GM10266 (cell line): Measurements from ENCODE around the gene GGA2.
A peak's percentile ranks its signal among the peaks of the same experiment; 100 is the strongest.
"Not testable (repeated sequence)": the region's sequence is repeated elsewhere in the genome, so short reads cannot be mapped to it uniquely, and the experiment has no call there.

Source experiments
- DNase-seq: peaks from one replicate; pipeline ENCODE4 v3.0.0; 2012; ENCODE audit errors: extremely low spot score
- CTCF ChIP-seq: IDR thresholded peaks from 2 replicates; pipeline ENCODE4 v1.5.1; 2012; ENCODE audit warnings: mild to moderate bottlenecking, low read depth; ENCODE audit not compliant: control insufficient read depth, insufficient read depth; ENCODE audit errors: missing control alignments

Gene GGA2

GRCh38 chr16:23514381-23515152 is 4.3 kb upstream of the GGA2 start:
- DNase-seq: no peak
- TF ChIP-seq CTCF: no peak

GRCh38 chr16:23512168-23512695 is 1.9 kb upstream of the GGA2 start:
- no peak for TF ChIP-seq CTCF
- DNase-seq: no peak

- no peak for TF ChIP-seq CTCF
- DNase-seq: no peak
Measured at GRCh38 chr16:23511731-23512130, 1.4 kb upstream of the GGA2 start.

GRCh38 chr16:23510915-23511270 is 599 bp upstream of the GGA2 start:
- DNase-seq: not testable (repeated sequence)

GRCh38 chr16:23509782-23510163 is 521 bp downstream of the GGA2 start:
- no peak for TF ChIP-seq CTCF
- DNase-seq: peak; percentile 48

- DNase-seq: no peak
- TF ChIP-seq CTCF: no peak
Measured at GRCh38 chr16:23509441-23509754, 896 bp downstream of the GGA2 start.

GRCh38 chr16:23508589-23509440 is 1.5 kb downstream of the GGA2 start:
- no peak for TF ChIP-seq CTCF
- no peak for DNase-seq
